WTC11 (cell line): ENCODE data around the gene SEPTIN10. TPM values are rescaled to one million over a fixed set of nuclear protein-coding genes. Genes with fewer than 3 reads are reported as not detected.

Experiments
- ATAC-seq: fragments of 200-7000 bp; cut with Tn5 transposase; 2 replicates; pipeline ENCODE4 v1.10.0; 2021; ENCODE audit warnings: mild to moderate bottlenecking, moderate library complexity
- CTCF ChIA-PET: fragments of 300-600 bp; sonication (Branson Sonifier 250); formaldehyde crosslinking; loops from one replicate; lab custom pipeline; 2021; ENCODE audit warnings: antibody characterized with exemption; lab: Charles Lee
- POLR2A ChIA-PET: fragments of 350-600 bp; sonication (Branson Sonifier 250); formaldehyde crosslinking; loops from one replicate; lab custom pipeline; 2021; ENCODE audit warnings: antibody characterized with exemption; lab: Charles Lee
- DNase-seq: peaks from one replicate; pipeline ENCODE4 v3.0.0; 2021; ENCODE audit warnings: low spot score
- H3K27ac Mint-ChIP-seq: 2 replicates; pipeline ENCODE4 v1.8.0; 2021; ENCODE audit warnings: mixed read lengths
- H3K27me3 Mint-ChIP-seq: 2 replicates; pipeline ENCODE4 v1.8.0; 2021; ENCODE audit warnings: low read depth, mild to moderate bottlenecking, moderate library complexity, mixed read lengths
- H3K36me3 Mint-ChIP-seq: 2 replicates; pipeline ENCODE4 v1.8.0; 2021; ENCODE audit warnings: mixed read lengths
- H3K4me1 Mint-ChIP-seq: 2 replicates; pipeline ENCODE4 v1.8.0; 2022; ENCODE audit warnings: mixed read lengths
- H3K4me3 Mint-ChIP-seq: 2 replicates; pipeline ENCODE4 v1.8.0; 2021; ENCODE audit warnings: mild to moderate bottlenecking, moderate library complexity, mixed read lengths
- H3K9me3 Mint-ChIP-seq: 2 replicates; pipeline ENCODE4 v1.8.0; 2021; ENCODE audit warnings: mixed read lengths
- ATF2 ChIP-seq: sonication (generic); formaldehyde crosslinking; IDR thresholded peaks from 2 replicates; pipeline ENCODE4 v1.8.1; 2022; ENCODE audit warnings: low read depth, missing genetic modification reagents, borderline replicate concordance
- CREB1 ChIP-seq: sonication (generic); formaldehyde crosslinking; IDR thresholded peaks from 2 replicates; pipeline ENCODE4 v1.8.0; 2023; ENCODE audit warnings: mild to moderate bottlenecking, missing genetic modification reagents
- ELF4 ChIP-seq: sonication (generic); formaldehyde crosslinking; IDR thresholded peaks from 2 replicates; pipeline ENCODE4 v1.8.1; 2022; ENCODE audit warnings: low read depth, mild to moderate bottlenecking, moderate library complexity, missing genetic modification reagents
- ESRRA ChIP-seq: sonication (generic); formaldehyde crosslinking; IDR thresholded peaks from 2 replicates; pipeline ENCODE4 v1.8.1; 2022; ENCODE audit warnings: mild to moderate bottlenecking, missing genetic modification reagents, borderline replicate concordance
- FOXJ3 ChIP-seq: sonication (generic); formaldehyde crosslinking; IDR thresholded peaks from 2 replicates; pipeline ENCODE4 v1.9.0; 2021; ENCODE audit warnings: missing genetic modification reagents, mild to moderate bottlenecking, borderline replicate concordance
- FOXP1 ChIP-seq: sonication (generic); formaldehyde crosslinking; IDR thresholded peaks from 2 replicates; pipeline ENCODE4 v1.8.0; 2022; ENCODE audit warnings: missing genetic modification reagents, mild to moderate bottlenecking, moderate library complexity, borderline replicate concordance
- GABPB1 ChIP-seq: sonication (generic); formaldehyde crosslinking; IDR thresholded peaks from 2 replicates; pipeline ENCODE4 v1.8.1; 2023; ENCODE audit warnings: mild to moderate bottlenecking, missing genetic modification reagents
- JUN ChIP-seq: sonication (generic); formaldehyde crosslinking; IDR thresholded peaks from 2 replicates; pipeline ENCODE4 v1.8.0; 2023; ENCODE audit warnings: mild to moderate bottlenecking, missing genetic modification reagents
- PRRX2 ChIP-seq: fragments of 250-450 bp; sonication (Bioruptor Pico); IDR thresholded peaks from 2 replicates; pipeline ENCODE4 v1.8.0; 2021; ENCODE audit warnings: mild to moderate bottlenecking
- SMAD4 ChIP-seq: sonication (generic); formaldehyde crosslinking; IDR thresholded peaks from 2 replicates; pipeline ENCODE4 v1.8.0; 2022; ENCODE audit warnings: mild to moderate bottlenecking, missing genetic modification reagents
- TCF7 ChIP-seq: sonication (generic); formaldehyde crosslinking; IDR thresholded peaks from 2 replicates; pipeline ENCODE4 v1.8.0; 2022; ENCODE audit warnings: mild to moderate bottlenecking, low read depth, missing genetic modification reagents, moderate library complexity
- USF2 ChIP-seq: sonication (generic); formaldehyde crosslinking; IDR thresholded peaks from 2 replicates; pipeline ENCODE4 v1.8.1; 2023; ENCODE audit warnings: mild to moderate bottlenecking, missing genetic modification reagents, moderate library complexity
- ZNF138 ChIP-seq: sonication (generic); formaldehyde crosslinking; conservative IDR thresholded peaks from 2 replicates; pipeline ENCODE4 v1.8.1; 2022; ENCODE audit warnings: mild to moderate bottlenecking, moderate library complexity, missing genetic modification reagents
- ZNF396 ChIP-seq: fragments of 250-450 bp; sonication (Bioruptor Pico); IDR thresholded peaks from 2 replicates; pipeline ENCODE4 v1.8.0; 2021; ENCODE audit warnings: mild to moderate bottlenecking, moderate library complexity, borderline replicate concordance
- ZNF425 ChIP-seq: fragments of 250-450 bp; sonication (Bioruptor Pico); conservative IDR thresholded peaks from 2 replicates; pipeline ENCODE4 v1.9.0; 2021; ENCODE audit warnings: mild to moderate bottlenecking
- total RNA-seq: library from RNA; stranded (reverse); gene quantifications from 3 replicates; pipeline ENCODE4 v1.2.3, GENCODE V29; 2021
- TF ChIP-seq, protein P1 (sequence below): sonication (generic); formaldehyde crosslinking; IDR thresholded peaks from 2 replicates; pipeline ENCODE4 v1.8.0; 2022; ENCODE audit warnings: missing genetic modification reagents
- TF ChIP-seq, protein P2 (sequence below): sonication (generic); formaldehyde crosslinking; IDR thresholded peaks from 2 replicates; pipeline ENCODE4 v1.8.0; 2022; ENCODE audit warnings: mild to moderate bottlenecking, missing genetic modification reagents
- TF ChIP-seq, protein P3 (sequence below): sonication (generic); formaldehyde crosslinking; IDR thresholded peaks from 2 replicates; pipeline ENCODE4 v1.8.0; 2023; ENCODE audit warnings: mild to moderate bottlenecking, missing genetic modification reagents

Gene SEPTIN10
- total RNA-seq, 1 experiment from 2014 or later: 86.8 TPM

GRCh38 chr2:109638795-109639194 lies 25.0 kb upstream of the SEPTIN10 start (continued):
- TF ChIP-seq, protein P1, sequence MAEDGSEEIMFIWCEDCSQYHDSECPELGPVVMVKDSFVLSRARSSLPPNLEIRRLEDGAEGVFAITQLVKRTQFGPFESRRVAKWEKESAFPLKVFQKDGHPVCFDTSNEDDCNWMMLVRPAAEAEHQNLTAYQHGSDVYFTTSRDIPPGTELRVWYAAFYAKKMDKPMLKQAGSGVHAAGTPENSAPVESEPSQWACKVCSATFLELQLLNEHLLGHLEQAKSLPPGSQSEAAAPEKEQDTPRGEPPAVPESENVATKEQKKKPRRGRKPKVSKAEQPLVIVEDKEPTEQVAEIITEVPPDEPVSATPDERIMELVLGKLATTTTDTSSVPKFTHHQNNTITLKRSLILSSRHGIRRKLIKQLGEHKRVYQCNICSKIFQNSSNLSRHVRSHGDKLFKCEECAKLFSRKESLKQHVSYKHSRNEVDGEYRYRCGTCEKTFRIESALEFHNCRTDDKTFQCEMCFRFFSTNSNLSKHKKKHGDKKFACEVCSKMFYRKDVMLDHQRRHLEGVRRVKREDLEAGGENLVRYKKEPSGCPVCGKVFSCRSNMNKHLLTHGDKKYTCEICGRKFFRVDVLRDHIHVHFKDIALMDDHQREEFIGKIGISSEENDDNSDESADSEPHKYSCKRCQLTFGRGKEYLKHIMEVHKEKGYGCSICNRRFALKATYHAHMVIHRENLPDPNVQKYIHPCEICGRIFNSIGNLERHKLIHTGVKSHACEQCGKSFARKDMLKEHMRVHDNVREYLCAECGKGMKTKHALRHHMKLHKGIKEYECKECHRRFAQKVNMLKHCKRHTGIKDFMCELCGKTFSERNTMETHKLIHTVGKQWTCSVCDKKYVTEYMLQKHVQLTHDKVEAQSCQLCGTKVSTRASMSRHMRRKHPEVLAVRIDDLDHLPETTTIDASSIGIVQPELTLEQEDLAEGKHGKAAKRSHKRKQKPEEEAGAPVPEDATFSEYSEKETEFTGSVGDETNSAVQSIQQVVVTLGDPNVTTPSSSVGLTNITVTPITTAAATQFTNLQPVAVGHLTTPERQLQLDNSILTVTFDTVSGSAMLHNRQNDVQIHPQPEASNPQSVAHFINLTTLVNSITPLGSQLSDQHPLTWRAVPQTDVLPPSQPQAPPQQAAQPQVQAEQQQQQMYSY (CRISPR knock-in tag): no peak
- TF ChIP-seq SMAD4 (CRISPR knock-in tag) (no peak), JUN (CRISPR knock-in tag) (no peak), TCF7 (CRISPR knock-in tag) (no peak), PRRX2 (no peak), ZNF396 (CRISPR knock-in tag) (no peak), ESRRA (CRISPR knock-in tag) (no peak), FOXJ3 (CRISPR knock-in tag) (no peak), CREB1 (CRISPR knock-in tag) (no peak)
- TF ChIP-seq, protein P2, sequence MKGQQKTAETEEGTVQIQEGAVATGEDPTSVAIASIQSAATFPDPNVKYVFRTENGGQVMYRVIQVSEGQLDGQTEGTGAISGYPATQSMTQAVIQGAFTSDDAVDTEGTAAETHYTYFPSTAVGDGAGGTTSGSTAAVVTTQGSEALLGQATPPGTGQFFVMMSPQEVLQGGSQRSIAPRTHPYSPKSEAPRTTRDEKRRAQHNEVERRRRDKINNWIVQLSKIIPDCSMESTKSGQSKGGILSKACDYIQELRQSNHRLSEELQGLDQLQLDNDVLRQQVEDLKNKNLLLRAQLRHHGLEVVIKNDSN: no peak
- TF ChIP-seq, protein P3, sequence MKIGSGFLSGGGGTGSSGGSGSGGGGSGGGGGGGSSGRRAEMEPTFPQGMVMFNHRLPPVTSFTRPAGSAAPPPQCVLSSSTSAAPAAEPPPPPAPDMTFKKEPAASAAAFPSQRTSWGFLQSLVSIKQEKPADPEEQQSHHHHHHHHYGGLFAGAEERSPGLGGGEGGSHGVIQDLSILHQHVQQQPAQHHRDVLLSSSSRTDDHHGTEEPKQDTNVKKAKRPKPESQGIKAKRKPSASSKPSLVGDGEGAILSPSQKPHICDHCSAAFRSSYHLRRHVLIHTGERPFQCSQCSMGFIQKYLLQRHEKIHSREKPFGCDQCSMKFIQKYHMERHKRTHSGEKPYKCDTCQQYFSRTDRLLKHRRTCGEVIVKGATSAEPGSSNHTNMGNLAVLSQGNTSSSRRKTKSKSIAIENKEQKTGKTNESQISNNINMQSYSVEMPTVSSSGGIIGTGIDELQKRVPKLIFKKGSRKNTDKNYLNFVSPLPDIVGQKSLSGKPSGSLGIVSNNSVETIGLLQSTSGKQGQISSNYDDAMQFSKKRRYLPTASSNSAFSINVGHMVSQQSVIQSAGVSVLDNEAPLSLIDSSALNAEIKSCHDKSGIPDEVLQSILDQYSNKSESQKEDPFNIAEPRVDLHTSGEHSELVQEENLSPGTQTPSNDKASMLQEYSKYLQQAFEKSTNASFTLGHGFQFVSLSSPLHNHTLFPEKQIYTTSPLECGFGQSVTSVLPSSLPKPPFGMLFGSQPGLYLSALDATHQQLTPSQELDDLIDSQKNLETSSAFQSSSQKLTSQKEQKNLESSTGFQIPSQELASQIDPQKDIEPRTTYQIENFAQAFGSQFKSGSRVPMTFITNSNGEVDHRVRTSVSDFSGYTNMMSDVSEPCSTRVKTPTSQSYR: no peak

GRCh38 chr2:109637749-109638570 lies 24.2 kb upstream of the SEPTIN10 start:
- H3K27me3 Mint-ChIP-seq: no peaks in the 10 kb centered on the region
- H3K36me3 Mint-ChIP-seq: no peaks in the 10 kb centered on the region
- ChIA-PET POLR2A (no interaction called here), CTCF (interaction anchor here (0.9 kb wide), 1 partner anchor 92 kb away, joined by 3 read pairs; no protein-coding TSS in a partner anchor)
- H3K4me1 Mint-ChIP-seq: peaks cover 3% of the 10 kb centered on the region; the same call in 1 of the 2 replicates
- ATAC-seq (no peak), DNase-seq (no peak)
- H3K9me3 Mint-ChIP-seq: no peaks in the 10 kb centered on the region
- no peak overlapping the region for H3K27ac Mint-ChIP-seq
- TF ChIP-seq ELF4 (no peak), ZNF138 (CRISPR knock-in tag) (no peak), PRRX2 (no peak), ZNF425 (CRISPR knock-in tag) (no peak), GABPB1 (CRISPR knock-in tag) (0 out of 2 replicates have a peak, but pooled peaks have one; percentile 24), USF2 (no peak), ATF2 (CRISPR knock-in tag) (no peak), FOXP1 (CRISPR knock-in tag) (no peak)
- H3K4me3 Mint-ChIP-seq: no peak overlapping the region
